Measurements from ENCODE around the gene ALKBH3. TPM values are rescaled to one million over a fixed set of nuclear protein-coding genes. Genes with fewer than 3 reads are reported as not detected.

The ALKBH3 gene
- 27.2 and 32.4 TPM in 2 replicates for total RNA-seq

DNA sequence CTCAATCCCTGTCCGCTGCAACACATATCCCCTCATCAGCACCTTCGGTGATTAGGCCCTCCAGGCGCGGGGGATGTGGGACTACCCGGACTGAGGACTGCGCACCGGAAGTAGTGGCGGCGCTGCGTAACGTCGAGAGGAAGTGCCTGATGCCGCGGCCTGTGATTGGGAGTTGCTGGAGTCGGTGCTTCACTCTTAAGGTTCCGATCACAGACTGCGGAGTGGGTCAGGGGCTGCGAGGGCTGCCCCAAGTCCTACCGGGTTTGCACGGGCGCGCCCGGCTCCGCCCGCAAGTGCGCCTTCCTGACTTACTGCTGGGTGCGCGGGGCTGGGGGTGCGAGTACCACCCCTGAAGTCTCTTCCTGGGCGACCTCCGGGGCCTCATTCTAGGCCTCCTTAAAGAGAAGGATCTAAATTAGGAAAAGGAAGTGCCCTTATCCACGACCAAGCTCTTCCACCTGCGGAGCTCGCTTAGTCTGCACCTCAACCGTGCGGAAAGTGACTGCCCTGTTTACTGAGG is at the start of gene ALKBH3:
Gene ALKBH3 (plus strand): TSS at position 192 of the 520 bp plus-strand sequence. CDS start 1,822 bp downstream, outside the sequence.
- intact Hi-C loops (cut with micrococcal nuclease) = loop anchor here (1.0 to 5.0 kb wide), 3 partner anchors 11 to 236 kb away; partner anchors contain the start of gene HSD17B12

- intact Hi-C loops (cut with micrococcal nuclease) = no loop called here
Measured at GRCh38 chr11:43830928-43831440, 49.6 kb upstream of the ALKBH3 start.

DNA sequence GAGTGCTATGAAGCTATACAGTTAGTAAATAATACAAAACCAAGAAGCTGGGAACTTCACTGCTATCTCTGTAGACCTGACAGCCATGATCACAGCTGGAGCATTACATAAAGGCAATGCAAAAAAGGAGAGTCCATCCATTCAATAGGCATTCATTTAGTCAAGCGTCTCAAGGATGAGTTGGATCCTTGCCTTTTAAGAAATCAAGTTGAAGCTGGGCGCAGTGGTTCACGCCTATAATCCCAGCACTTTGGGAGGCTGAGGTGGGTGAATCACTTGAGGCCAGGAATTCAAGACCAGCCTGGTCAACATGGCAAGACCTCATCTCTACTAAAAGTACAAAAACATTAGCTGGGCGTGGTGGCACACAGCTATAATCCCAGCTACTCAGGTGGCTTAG is 48.1 kb upstream of the ALKBH3 start:
- intact Hi-C loops (cut with micrococcal nuclease) = no loop called here

- intact Hi-C loops (cut with micrococcal nuclease) = no loop called here
Measured at GRCh38 chr11:43833657-43834073, 47.0 kb upstream of the ALKBH3 start.

GRCh38 chr11:43834286-43834685 is 46.3 kb upstream of the ALKBH3 start:
- intact Hi-C loops (cut with micrococcal nuclease) = no loop called here

- intact Hi-C loops (cut with micrococcal nuclease) = no loop called here
Measured at GRCh38 chr11:43835104-43835503, 45.5 kb upstream of the ALKBH3 start.

GRCh38 chr11:43837879-43838278 is 42.8 kb upstream of the ALKBH3 start:
- intact Hi-C loops (cut with micrococcal nuclease) = no loop called here

DNA sequence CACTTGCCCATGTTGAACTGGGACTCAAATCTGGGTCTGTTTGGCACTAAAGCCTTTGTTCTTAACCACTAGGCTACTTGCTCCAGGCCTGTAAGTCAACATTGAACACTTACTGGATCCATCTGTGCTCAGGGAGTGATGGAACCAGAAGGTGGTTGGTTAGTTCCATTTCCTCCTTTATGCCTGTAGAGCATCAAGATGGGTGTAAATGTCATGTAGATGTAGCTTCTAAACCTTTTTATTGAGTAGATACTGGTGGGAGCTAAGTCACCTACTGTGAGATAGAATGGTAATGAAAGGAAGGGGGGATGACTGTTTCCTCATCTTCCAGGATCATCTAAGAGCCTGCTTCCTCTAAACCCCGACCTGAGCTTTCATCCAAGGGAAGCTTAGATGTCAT is 38.6 kb upstream of the ALKBH3 start:
- intact Hi-C loops (cut with micrococcal nuclease) = no loop called here

- intact Hi-C loops (cut with micrococcal nuclease) = no loop called here
Measured at GRCh38 chr11:43845816-43846215, 34.8 kb upstream of the ALKBH3 start.

DNA sequence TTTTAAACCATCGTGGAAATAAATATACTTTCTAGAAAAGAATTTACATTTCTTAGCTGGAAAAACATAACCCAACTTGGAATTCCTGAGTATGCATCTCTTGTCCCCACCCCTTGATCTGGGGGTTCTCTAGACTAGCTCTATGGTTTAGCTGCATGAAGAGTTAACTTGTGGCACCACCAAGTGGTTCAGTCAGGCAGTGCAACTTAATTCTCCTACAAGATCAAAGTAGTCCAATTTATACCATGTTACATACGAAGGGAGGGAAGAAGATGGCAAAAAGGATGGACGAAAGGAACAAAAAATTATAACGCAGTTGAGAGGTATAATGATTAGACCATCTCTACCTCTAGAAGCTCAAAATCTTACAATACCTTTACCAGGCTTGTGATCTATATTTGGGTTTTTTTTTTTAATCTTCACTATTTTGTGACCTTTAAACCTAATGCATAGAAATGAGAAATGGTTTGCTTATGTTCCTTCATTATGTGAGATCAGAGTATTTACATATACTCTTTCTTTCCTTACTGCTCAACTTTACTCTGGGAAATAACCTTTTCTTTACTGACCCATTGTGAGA is 28.5 kb upstream of the ALKBH3 start:
- intact Hi-C loops (cut with micrococcal nuclease) = loop anchor here (1.0 kb wide), 2 partner anchors 285 to 433 kb away; no protein-coding TSS in a partner anchor

GRCh38 chr11:43853781-43854180 is 26.9 kb upstream of the ALKBH3 start:
- intact Hi-C loops (cut with micrococcal nuclease) = no loop called here

GRCh38 chr11:43856993-43857392 is 23.6 kb upstream of the ALKBH3 start:
- intact Hi-C loops (cut with micrococcal nuclease) = no loop called here

- intact Hi-C loops (cut with micrococcal nuclease) = no loop called here
Measured at GRCh38 chr11:43861141-43861540, 19.5 kb upstream of the ALKBH3 start.

- intact Hi-C loops (cut with micrococcal nuclease) = no loop called here
Measured at GRCh38 chr11:43866520-43866919, 14.1 kb upstream of the ALKBH3 start.

GRCh38 chr11:43866969-43867368 is 13.7 kb upstream of the ALKBH3 start:
- intact Hi-C loops (cut with micrococcal nuclease) = no loop called here

- intact Hi-C loops (cut with micrococcal nuclease) = loop anchor here (1.0 kb wide), 3 partner anchors 11 to 225 kb away; partner anchors contain the start of genes ALKBH3 and HSD17B12
Measured at GRCh38 chr11:43868852-43869567, 11.6 kb upstream of the ALKBH3 start.

DNA sequence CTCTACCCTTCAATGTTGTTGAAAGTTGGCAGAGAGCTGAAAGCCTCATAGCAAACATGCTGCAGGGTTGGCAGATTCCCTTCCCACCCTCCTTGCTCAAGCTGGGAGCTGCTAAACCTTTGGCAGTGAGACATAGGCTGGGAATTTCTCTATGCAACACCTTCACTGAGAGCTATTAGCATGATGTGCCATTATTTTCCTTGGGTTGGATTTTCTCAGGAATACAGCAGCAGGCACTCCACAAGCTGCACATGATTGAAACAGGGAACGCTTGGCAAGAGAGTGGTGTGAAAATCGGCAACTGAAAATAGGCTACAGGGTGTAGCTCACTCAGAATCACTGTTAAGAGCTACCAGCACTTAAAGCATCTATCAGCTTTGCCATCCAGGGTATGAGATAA is 9.6 kb upstream of the ALKBH3 start:
- intact Hi-C loops (cut with micrococcal nuclease) = no loop called here

DNA sequence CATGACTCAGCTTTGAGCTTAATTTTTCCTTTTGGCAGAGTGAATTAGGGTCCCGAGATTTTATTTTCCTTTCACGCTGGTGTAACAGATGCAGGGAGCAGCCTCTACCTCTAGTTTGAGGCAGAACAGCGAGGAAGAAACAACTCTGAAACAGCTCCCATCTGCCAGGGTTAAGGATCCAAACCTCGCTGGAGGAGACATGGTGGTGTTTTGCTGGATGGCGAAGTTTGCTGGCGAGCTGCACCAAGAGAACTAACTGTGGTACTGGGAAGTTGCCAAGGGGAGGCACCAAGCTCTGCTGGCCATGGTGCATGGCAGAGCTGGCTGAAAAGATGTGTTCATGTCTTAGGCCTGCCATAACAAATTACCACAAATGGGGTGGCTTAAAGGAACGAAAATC is 7.6 kb upstream of the ALKBH3 start:
- intact Hi-C loops (cut with micrococcal nuclease) = no loop called here

DNA sequence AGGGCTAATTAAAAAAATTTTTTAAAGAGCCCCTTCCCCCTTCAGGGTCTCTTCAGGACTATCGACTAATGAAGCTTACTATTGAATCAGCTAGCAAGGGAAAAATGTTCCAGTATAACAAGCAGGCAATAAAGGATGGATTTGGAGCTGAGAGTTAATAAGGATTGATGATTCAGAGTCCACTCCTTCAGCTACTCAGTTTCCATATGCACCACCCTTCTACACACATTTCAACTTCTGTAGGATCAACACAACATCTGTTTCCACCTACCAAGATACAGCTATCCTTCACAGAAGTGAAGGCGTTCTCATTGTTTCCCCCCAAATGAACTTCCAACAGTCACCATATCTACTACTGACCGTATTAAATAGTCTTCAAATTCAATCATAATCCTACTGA is 6.6 kb upstream of the ALKBH3 start:
- intact Hi-C loops (cut with micrococcal nuclease) = no loop called here

- intact Hi-C loops (cut with micrococcal nuclease) = no loop called here
Measured at GRCh38 chr11:43874738-43875137, 5.9 kb upstream of the ALKBH3 start.

DNA sequence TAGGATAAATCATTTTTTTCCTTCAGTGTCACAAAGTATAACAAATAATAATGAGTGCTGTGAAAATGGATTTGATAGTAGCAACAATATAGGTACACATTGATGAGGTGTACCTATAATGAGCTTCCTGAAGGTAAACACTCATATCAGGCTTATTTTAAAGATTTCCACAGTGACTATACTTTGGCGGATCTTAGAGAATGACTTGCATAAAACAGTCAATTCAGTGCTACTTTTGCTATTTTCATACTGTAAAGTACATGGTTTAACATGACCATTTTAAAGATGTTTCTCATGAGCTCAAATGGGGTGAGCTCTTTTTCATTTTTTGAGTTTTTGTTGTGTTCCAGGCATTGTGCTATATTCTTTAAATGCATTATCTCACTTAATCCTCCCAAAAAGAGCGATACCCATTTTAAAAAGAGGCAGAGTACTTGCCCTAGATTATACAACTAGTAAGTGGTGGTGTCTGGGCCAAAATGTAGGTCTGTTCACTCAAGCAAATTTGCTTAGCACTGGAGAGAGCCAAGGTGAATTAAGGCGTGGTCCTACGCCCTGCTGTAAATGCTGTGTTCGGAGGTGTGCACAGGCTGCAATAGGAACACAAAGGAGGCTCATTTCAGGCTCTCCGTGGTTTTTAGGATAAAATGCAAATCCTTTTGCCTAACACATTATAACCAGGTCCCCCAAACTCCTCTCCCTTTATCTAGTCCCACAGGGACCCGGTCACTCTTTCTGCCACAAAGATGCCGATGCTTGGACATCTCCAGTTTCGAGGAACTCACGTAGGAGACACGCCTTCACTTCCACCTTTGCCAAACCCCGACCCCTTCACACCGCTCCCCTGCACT is 617 bp upstream of the ALKBH3 start:
- intact Hi-C loops (cut with micrococcal nuclease) = loop anchor here (1.0 to 5.0 kb wide), 3 partner anchors 11 to 236 kb away; partner anchors contain the start of gene HSD17B12
